HepG2 (cell line): Measurements from ENCODE around the gene RRP12. TPM values are rescaled to one million over a fixed set of nuclear protein-coding genes. Genes with fewer than 3 reads are reported as not detected.

ENCODE experiments used
- ADNP ChIP-seq: sonication (generic); formaldehyde crosslinking; IDR thresholded peaks from 2 replicates; pipeline ENCODE4 v1.4.0; 2020; ENCODE audit warnings: missing genetic modification reagents
- BORCS8-MEF2B ChIP-seq: sonication (generic); formaldehyde crosslinking; IDR thresholded peaks from 2 replicates; pipeline ENCODE4 v1.8.0; 2022; ENCODE audit warnings: mild to moderate bottlenecking, missing genetic modification reagents
- GATA4 ChIP-seq: sonication (generic); IDR thresholded peaks from 2 replicates; pipeline ENCODE4 v1.6.1; 2016; ENCODE audit warnings: antibody characterized with exemption, low read depth, borderline replicate concordance
- HNF1A ChIP-seq, 2 experiments: sonication (generic) in 1 of 2; formaldehyde crosslinking in 1 of 2; IDR thresholded peaks; 2 replicates each; pipeline versions ENCODE4 v1.4.0 to v1.6.1; 2016 to 2020; ENCODE audit warnings: borderline replicate concordance in 1 of 2, low read depth in 1 of 2, mild to moderate bottlenecking in 1 of 2, missing genetic modification reagents in 1 of 2
- ISX ChIP-seq: sonication (generic); formaldehyde crosslinking; conservative IDR thresholded peaks from 2 replicates; pipeline ENCODE4 v1.5.0; 2020; ENCODE audit warnings: missing genetic modification reagents
- LRRFIP1 ChIP-seq: sonication (generic); formaldehyde crosslinking; conservative IDR thresholded peaks from 2 replicates; pipeline ENCODE4 v1.4.0; 2020; ENCODE audit warnings: missing genetic modification reagents
- MBNL3 ChIP-seq: fragments of 250-450 bp; sonication (Bioruptor Pico); conservative IDR thresholded peaks from 2 replicates; pipeline ENCODE4 v1.8.0; 2022; ENCODE audit warnings: mild to moderate bottlenecking, inconsistent platforms
- NFATC3 ChIP-seq: sonication (generic); formaldehyde crosslinking; IDR thresholded peaks from 2 replicates; pipeline ENCODE4 v1.5.1; 2020; ENCODE audit warnings: mild to moderate bottlenecking, missing genetic modification reagents
- NFIB ChIP-seq: sonication (generic); formaldehyde crosslinking; IDR thresholded peaks from 2 replicates; pipeline ENCODE4 v1.9.0; 2021; ENCODE audit warnings: missing genetic modification reagents, mild to moderate bottlenecking, borderline replicate concordance
- NFKB2 ChIP-seq: sonication (generic); formaldehyde crosslinking; IDR thresholded peaks from 2 replicates; pipeline ENCODE4 v1.4.0; 2020; ENCODE audit warnings: missing genetic modification reagents, borderline replicate concordance
- SSRP1 ChIP-seq: IDR thresholded peaks from 2 replicates; pipeline ENCODE4 v1.6.1; 2016; ENCODE audit warnings: control low read depth
- THRA ChIP-seq: sonication (generic); formaldehyde crosslinking; IDR thresholded peaks from 2 replicates; pipeline ENCODE4 v1.4.0; 2020; ENCODE audit warnings: missing genetic modification reagents, borderline replicate concordance
- U2AF2 ChIP-seq: fragments of 200-400 bp; formaldehyde crosslinking; IDR thresholded peaks from 2 replicates; pipeline ENCODE4 v1.6.1; 2017; ENCODE audit warnings: low read depth, mild to moderate bottlenecking, low read length
- YEATS2 ChIP-seq: sonication (generic); formaldehyde crosslinking; IDR thresholded peaks from 2 replicates; pipeline ENCODE4 v1.4.0; 2020; ENCODE audit warnings: missing genetic modification reagents, borderline replicate concordance
- ZBTB21 ChIP-seq: sonication (generic); formaldehyde crosslinking; IDR thresholded peaks from 2 replicates; pipeline ENCODE4 v1.4.0; 2020; ENCODE audit warnings: missing genetic modification reagents
- ZMAT3 ChIP-seq: sonication (generic); formaldehyde crosslinking; conservative IDR thresholded peaks from 2 replicates; pipeline ENCODE4 v1.7.0; 2021; ENCODE audit warnings: missing genetic modification reagents
- ZNF143 ChIP-seq: sonication (generic); formaldehyde crosslinking; IDR thresholded peaks from 2 replicates; pipeline ENCODE4 v1.4.0; 2020; ENCODE audit warnings: missing genetic modification reagents
- ZNF350 ChIP-seq: sonication (generic); formaldehyde crosslinking; IDR thresholded peaks from 2 replicates; pipeline ENCODE4 v1.4.0; 2020; ENCODE audit warnings: mild to moderate bottlenecking, low read depth, missing genetic modification reagents, borderline replicate concordance
- ZNF784 ChIP-seq: sonication (generic); formaldehyde crosslinking; IDR thresholded peaks from 2 replicates; pipeline ENCODE4 v1.5.1; 2020; ENCODE audit warnings: missing genetic modification reagents, mild to moderate bottlenecking, borderline replicate concordance
- polyA plus RNA-seq, 8 experiments: library from polyadenylated mRNA; depleted of rRNA in 3 of 8; stranded (reverse) in 7 of 8; unstranded in 1 of 8; fragments of >200 nt; fragmentation: Illumina TruSeq in 4 of 8; extraction: Trizol in 4 of 8; gene quantifications; 2 replicates each; pipeline versions ENCODE4 v1.2.1 to v1.2.3, GENCODE V29; 2011 to 2016; ENCODE audit warnings: low read depth in 4 of 8, missing spikeins in 1 of 8, mixed read lengths in 1 of 8; ENCODE audit not compliant: insufficient read depth in 1 of 8
- total RNA-seq, 5 experiments: library from RNA; depleted of rRNA; stranded (reverse); fragments of >200 nt; fragmentation: Illumina TruSeq; extraction: Trizol; gene quantifications; 2 replicates each; pipeline ENCODE4 v1.2.3, GENCODE V29; 2016; ENCODE audit warnings: low read depth in 1 of 5

The RRP12 gene
- total and polyA plus RNA-seq, 2 of the 13 experiments (the other 11 are each of a cell fraction or from before 2014, with no cell fraction given) = 13.2 to 39.4 TPM

GRCh38 chr10:97407211-97407951, 6.2 kb upstream of the RRP12 start (continued):
- TF ChIP-seq THRA (peak; percentile 11; the same call in 1 of the 2 replicates), ZNF143 (CRISPR knock-in tag) (no peak), SSRP1 (CRISPR knock-in tag) (no peak), ZMAT3 (CRISPR knock-in tag) (no peak), ZBTB21 (CRISPR knock-in tag) (0 out of 2 replicates have a peak, but pooled peaks have one; percentile 32), ADNP (CRISPR knock-in tag) (peak; percentile 97), BORCS8-MEF2B (CRISPR knock-in tag) (no peak), MBNL3 (CRISPR knock-in tag) (no peak), NFATC3 (CRISPR knock-in tag) (no peak), HNF1A (IDR thresholded peaks at IDR 0.05; ENCODE audit: low read depth) (no peak), HNF1A (CRISPR knock-in tag; IDR thresholded peaks at IDR 0.05; ENCODE audit: borderline replicate concordance) (no peak), GATA4 (no peak; the same call in 1 of the 2 replicates), ISX (no peak), YEATS2 (CRISPR knock-in tag) (no peak), ZNF784 (CRISPR knock-in tag) (no peak), U2AF2 (no peak), NFIB (CRISPR knock-in tag) (no peak), LRRFIP1 (CRISPR knock-in tag) (no peak), NFKB2 (CRISPR knock-in tag) (no peak), ZNF350 (CRISPR knock-in tag) (peak; percentile 23; the same call in 1 of the 2 replicates)
